ENCODE data around the gene EVA1C.
"Not testable (repeated sequence)": the region's sequence is repeated elsewhere in the genome, so short reads cannot be mapped to it uniquely, and the experiment has no call there.

EVA1C gene

GRCh38 chr21:32388306-32388705, 24.2 kb upstream of the EVA1C start:
- in situ Hi-C loops (cut with MboI; ENCODE audit: low sequenced_read_pairs, unreplicated experiment): no loop called here
- no peak for DNase-seq (ENCODE audit: low spot score)

GRCh38 chr21:32389337-32390015, 23.0 kb upstream of the EVA1C start:
- no peak for TF ChIP-seq CTCF (IDR thresholded peaks at IDR 0.05; ENCODE audit: borderline replicate concordance, control extremely low read depth, extremely low read depth, insufficient read depth, missing control alignments)
- DNase-seq (ENCODE audit: low spot score): no peak
- in situ Hi-C loops (cut with MboI; ENCODE audit: low sequenced_read_pairs, unreplicated experiment): no loop called here

More at GRCh38 chr21:32388306-32388705, 24.2 kb upstream of the EVA1C start:
- TF ChIP-seq CTCF (IDR thresholded peaks at IDR 0.05; ENCODE audit: borderline replicate concordance, control extremely low read depth, extremely low read depth, insufficient read depth, missing control alignments): no peak

GRCh38 chr21:32390537-32391224, 21.8 kb upstream of the EVA1C start:
- in situ Hi-C loops (cut with MboI; ENCODE audit: low sequenced_read_pairs, unreplicated experiment); DNase-seq (ENCODE audit: low spot score): not testable (repeated sequence)

GRCh38 chr21:32391755-32392154, 20.8 kb upstream of the EVA1C start:
- no peak for TF ChIP-seq CTCF (IDR thresholded peaks at IDR 0.05; ENCODE audit: borderline replicate concordance, control extremely low read depth, extremely low read depth, insufficient read depth, missing control alignments)
- no peak for DNase-seq (ENCODE audit: low spot score)
- in situ Hi-C loops (cut with MboI; ENCODE audit: low sequenced_read_pairs, unreplicated experiment): no loop called here

- DNase-seq (ENCODE audit: low spot score): no peak
- in situ Hi-C loops (cut with MboI; ENCODE audit: low sequenced_read_pairs, unreplicated experiment): no loop called here
- TF ChIP-seq CTCF (IDR thresholded peaks at IDR 0.05; ENCODE audit: borderline replicate concordance, control extremely low read depth, extremely low read depth, insufficient read depth, missing control alignments): no peak
These were observed 20.1 kb upstream of the EVA1C start for GRCh38 chr21:32392299-32392879.

- in situ Hi-C loops (cut with MboI; ENCODE audit: low sequenced_read_pairs, unreplicated experiment): no loop called here
- DNase-seq (ENCODE audit: low spot score): peak; percentile 98
- TF ChIP-seq CTCF (IDR thresholded peaks at IDR 0.05; ENCODE audit: borderline replicate concordance, control extremely low read depth, extremely low read depth, insufficient read depth, missing control alignments): no peak
These were observed 19.4 kb upstream of the EVA1C start, which contains the start of gene URB1 for GRCh38 chr21:32392880-32393676. Gene URB1, minus strand, starts transcription at chr21:32393012. Its CDS starts 102 bp downstream, at chr21:32392910.

Data from GM13976 (cell line).